Tibial nerve (tissue), 4 donors: Measurements from ENCODE around the gene NPB.

ENCODE experiments used
- CTCF ChIP-seq, 5 experiments: fragments of 200-600 bp in 3 of 5; fragments of 450-650 bp in 2 of 5; sonication (generic) in 3 of 5; IDR thresholded peaks; one replicate each; pipeline ENCODE4 v1.5.1; 2016 to 2019; ENCODE audit warnings: antibody characterized with exemption in 5 of 5, mild to moderate bottlenecking in 3 of 5, moderate library complexity in 2 of 5
- EP300 ChIP-seq, 2 donors: sonication (generic); formaldehyde crosslinking; IDR thresholded peaks; one replicate each; pipeline ENCODE4 v1.6.1; 2017; ENCODE audit warnings: antibody characterized with exemption in 2 of 2, mild to moderate bottlenecking in 1 of 2
- POLR2A ChIP-seq, 2 donors: fragments of 450-650 bp; IDR thresholded peaks; one replicate each; pipeline ENCODE4 v1.6.1; 2017; ENCODE audit warnings: antibody characterized with exemption in 2 of 2, mild to moderate bottlenecking in 2 of 2, moderate library complexity in 2 of 2

GRCh38 chr17:81910840-81911276 is 8.8 kb downstream of the NPB start:
- TF ChIP-seq CTCF (IDR thresholded peaks at IDR 0.05) (no peak), POLR2A (IDR thresholded peaks at IDR 0.05) (no peak), EP300 (IDR thresholded peaks at IDR 0.05) (no peak)
